GM12878 (cell line): ENCODE data around the gene TCF20. TPM values are rescaled to one million over a fixed set of nuclear protein-coding genes. Genes with fewer than 3 reads are reported as not detected.

Experiments
- ATAC-seq: fragments of 200-7000 bp; cut with Tn5 transposase; 3 replicates; pipeline ENCODE4 v1.9.1; 2020; ENCODE audit warnings: mild to moderate bottlenecking, moderate library complexity
- BruUV-seq: library from RNA; stranded (reverse); fragments of 400-500 nt; replicated peaks from 2 replicates; lab custom pipeline; 2021; lab: Mats Ljungman, UMichigan
- CTCF ChIA-PET: fragments of 300-600 bp; sonication (Branson Sonifier 250); formaldehyde crosslinking; extraction: SDS; loops from one replicate; lab custom pipeline; 2021; ENCODE audit warnings: inconsistent platforms; lab: Yijun Ruan, JAX
- POLR2A ChIA-PET: fragments of 350-600 bp; formaldehyde crosslinking; extraction: SDS; loops from one replicate; lab custom pipeline; 2021; ENCODE audit warnings: inconsistent platforms; lab: Charles Lee
- RAD21 ChIA-PET: fragments of 300-600 bp; sonication (Branson Sonifier 250); formaldehyde crosslinking; loops from one replicate; lab custom pipeline; 2023; ENCODE audit warnings: antibody characterized with exemption; ENCODE audit not compliant: unreplicated experiment; lab: Charles Lee
- SMC1A ChIA-PET: fragments of 300-600 bp; sonication (Branson Sonifier 250); formaldehyde crosslinking; loops from one replicate; lab custom pipeline; 2023; ENCODE audit not compliant: unreplicated experiment, uncharacterized antibody; lab: Charles Lee
- DNase-seq: peaks from one replicate; pipeline ENCODE4 v3.0.0-alpha.2; 2011; ENCODE audit warnings: low read depth, low spot score
- FAIRE-seq: peaks from 3 replicates; lab custom pipeline; 2011; peaks lifted over from hg19 to GRCh38; lab: Jason Lieb, UNC
- H2AFZ ChIP-seq: 2 replicates; pipeline ENCODE4 v1.6.0; 2011; ENCODE audit warnings: low read depth, low read length, control low read depth; ENCODE audit not compliant: control insufficient read depth
- H3K27ac ChIP-seq: 2 replicates; pipeline ENCODE4 v1.5.1; 2011; ENCODE audit warnings: control low read depth; ENCODE audit not compliant: control insufficient read depth, insufficient read depth
- H3K27me3 ChIP-seq, 2 experiments: replicated peaks in 1 of 2; 2 replicates each; pipeline versions ENCODE4 v1.6.0 to v1.6.1; 2011; ENCODE audit warnings: low read length in 1 of 2; ENCODE audit not compliant: control insufficient read depth in 2 of 2, insufficient read depth in 2 of 2
- H3K36me3 ChIP-seq, 2 experiments: 2 replicates each; pipeline ENCODE4 v1.5.1; 2011; ENCODE audit warnings: low read length in 1 of 2; ENCODE audit not compliant: control insufficient read depth in 2 of 2, insufficient read depth in 2 of 2
- H3K4me1 ChIP-seq: 2 replicates; pipeline ENCODE4 v1.6.1; 2011; ENCODE audit warnings: mild to moderate bottlenecking, low read length, moderate library complexity, mixed read lengths; ENCODE audit not compliant: control insufficient read depth, insufficient read depth
- H3K4me2 ChIP-seq: 2 replicates; pipeline ENCODE4 v1.6.0; 2011; ENCODE audit warnings: control low read depth; ENCODE audit not compliant: control insufficient read depth, insufficient read depth
- H3K4me3 ChIP-seq: fragments of 200-600 bp; sonication (generic); 2 replicates; pipeline ENCODE4 v1.5.1; 2016
- H3K79me2 ChIP-seq: 2 replicates; pipeline ENCODE4 v1.6.0; 2011; ENCODE audit warnings: low read length; ENCODE audit not compliant: control insufficient read depth, insufficient read depth
- H3K9ac ChIP-seq: 2 replicates; pipeline ENCODE4 v1.8.0; 2011; ENCODE audit warnings: low read length, control low read depth, mixed read lengths; ENCODE audit not compliant: control insufficient read depth, insufficient read depth
- H3K9me3 ChIP-seq: replicated peaks from 3 replicates; pipeline ENCODE4 v1.5.1; 2011; ENCODE audit warnings: mild to moderate bottlenecking, low read length; ENCODE audit not compliant: control insufficient read depth, insufficient read depth
- H4K20me1 ChIP-seq: 2 replicates; pipeline ENCODE4 v1.6.0; 2011; ENCODE audit not compliant: control insufficient read depth, insufficient read depth
- CREB1 ChIP-seq: IDR thresholded peaks from 2 replicates; pipeline ENCODE4 v1.6.1; 2012; ENCODE audit warnings: low read depth, mild to moderate bottlenecking, inconsistent platforms
- CREM ChIP-seq: IDR thresholded peaks from 2 replicates; pipeline ENCODE4 v1.6.1; 2014; ENCODE audit warnings: antibody characterized with exemption, low read depth
- ETV6 ChIP-seq, 2 experiments: fragments of 450-650 bp in 1 of 2; IDR thresholded peaks in 1 of 2; conservative IDR thresholded peaks in 1 of 2; 2 replicates each; pipeline ENCODE4 v1.6.1; 2014; ENCODE audit warnings: antibody characterized with exemption in 1 of 2, borderline replicate concordance in 1 of 2, low read depth in 1 of 2, mild to moderate bottlenecking in 1 of 2, moderate library complexity in 1 of 2
- IKZF2 ChIP-seq, 2 experiments: fragments of 450-650 bp; IDR thresholded peaks; 2 replicates each; pipeline ENCODE4 v1.6.1; 2017; ENCODE audit warnings: mild to moderate bottlenecking in 2 of 2, moderate library complexity in 2 of 2
- KDM1A ChIP-seq: fragments of 200-600 bp; sonication (generic); IDR thresholded peaks from 2 replicates; pipeline ENCODE4 v1.6.1; 2016; ENCODE audit warnings: borderline replicate concordance
- PAX8 ChIP-seq: fragments of 450-650 bp; IDR thresholded peaks from 2 replicates; pipeline ENCODE4 v1.6.1; 2017; ENCODE audit warnings: mild to moderate bottlenecking, moderate library complexity
- POLR2AphosphoS2 ChIP-seq: IDR thresholded peaks from 2 replicates; pipeline ENCODE4 v1.6.1; 2011; ENCODE audit warnings: low read depth, mild to moderate bottlenecking, low read length, improper control_type of control experiment, moderate library complexity
- RELA ChIP-seq: fragments of 450-650 bp; IDR thresholded peaks from 2 replicates; pipeline ENCODE4 v1.8.0; 2014; ENCODE audit warnings: borderline replicate concordance; ENCODE audit not compliant: partially characterized antibody
- ZNF622 ChIP-seq: fragments of 450-650 bp; IDR thresholded peaks from 2 replicates; pipeline ENCODE4 v1.6.1; 2017; ENCODE audit warnings: mild to moderate bottlenecking, inconsistent platforms
- WGBS: methylation state at CpG from one replicate; pipeline ENCODE4 v1.1.6; 2016; ENCODE audit warnings: low lambda C conversion rate; ENCODE audit not compliant: insufficient replicate concordance, insufficient coverage; ENCODE audit errors: missing lambda C conversion rate; 5-methylcytosine and 5-hydroxymethylcytosine counted together
- in situ Hi-C: fragments of 300-500 bp; cut with MboI; formaldehyde crosslinking; loops from 9 replicates; pipeline ENCODE4 v1.14.3; 2018; ENCODE audit warnings: mixed read lengths
- intact Hi-C: fragments of 100-400 bp; cut with micrococcal nuclease; formaldehyde crosslinking; loops from one replicate; pipeline ENCODE4 v1.14.2; 2022; ENCODE audit not compliant: unreplicated experiment
- polyA plus RNA-seq, 11 experiments: library from polyadenylated mRNA; depleted of rRNA in 4 of 11; unstranded in 6 of 11; stranded (reverse) in 5 of 11; fragments of >200 nt; fragmentation: Nextera tagmentation in 4 of 11; fragmentation: Illumina TruSeq in 1 of 11; extraction: Ambion mirVana in 4 of 11; extraction: Trizol in 1 of 11; gene quantifications; 1 replicate in 1 of 11; 2 replicates in 10 of 11; pipeline versions ENCODE4 v1.2.1 to v1.2.3, GENCODE V29; 2011 to 2016; ENCODE audit warnings: inconsistent platforms in 2 of 11, missing spikeins in 2 of 11, low read depth in 1 of 11
- total RNA-seq, 4 experiments: library from RNA; depleted of rRNA in 3 of 4; stranded (reverse); fragments of >200 nt in 3 of 4; fragmentation: Illumina TruSeq in 1 of 4; extraction: Trizol in 1 of 4; gene quantifications; 2 replicates each; pipeline versions ENCODE4 v1.2.1 to v1.2.3, GENCODE V29; 2013 to 2021
- TF ChIP-seq, protein P1 (sequence below): fragments of 450-650 bp; IDR thresholded peaks from 2 replicates; pipeline ENCODE4 v1.6.1; 2016; ENCODE audit warnings: mild to moderate bottlenecking

Gene TCF20
- total and polyA plus RNA-seq, 10 of the 15 experiments (the other 5 are each of a cell fraction or from before 2014, with no cell fraction given), result 0.64 to 52.9 (median 22.6) TPM

DNA sequence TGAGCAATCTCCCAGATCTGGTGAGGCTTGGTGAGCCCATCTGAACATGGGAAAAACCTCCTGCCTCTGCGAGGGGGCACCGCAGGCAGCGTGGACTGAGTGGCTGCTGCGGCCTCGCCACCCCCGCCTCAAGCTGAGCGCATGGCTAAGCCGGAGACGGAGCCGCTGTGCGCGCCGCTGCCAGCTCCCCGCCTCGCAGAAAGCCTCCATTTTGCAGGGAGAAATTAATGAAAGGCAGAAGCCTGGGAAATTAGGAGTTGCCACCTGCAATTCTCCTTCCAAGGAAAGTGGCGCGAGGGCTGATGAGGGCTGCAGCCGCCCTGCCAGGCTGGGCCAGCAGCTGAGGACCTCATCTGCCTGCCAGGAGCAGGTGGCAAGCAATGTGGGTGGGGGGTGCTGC is 35.6 kb upstream of the TCF20 start:
- intact Hi-C loops, result no loop called here
- Histone ChIP-seq H3K4me2 (no peak overlapping the region), H3K9ac (no peak overlapping the region), H3K27ac (no peak overlapping the region), H3K9me3 (no peaks in the 10 kb centered on the region), H3K79me2 (no peaks in the 10 kb centered on the region), H3K4me1 (peaks cover 4% of the 10 kb centered on the region), H3K36me3 (no peaks in the 10 kb centered on the region), H3K4me3 (no peak overlapping the region), H3K27me3 (no peaks in the 10 kb centered on the region; a peak in 1 of 4 replicates), H2AFZ (no peak overlapping the region), H4K20me1 (no peaks in the 10 kb centered on the region)
- in situ Hi-C loops, result no loop called here
- WGBS, result 55% methylated on average over 17 of the region's 18 CpGs
- ChIA-PET SMC1A (interaction anchor here (1.3 kb wide), 1 partner anchor 87 kb away, joined by 3 read pairs; no protein-coding TSS in a partner anchor), CTCF (no interaction called here), POLR2A (no interaction called here), RAD21 (no interaction called here)
- BruUV-seq, result no TSS peak
- FAIRE-seq, result no peak
- TF ChIP-seq POLR2AphosphoS2 (no peak), CREM (no peak), PAX8 (no peak), IKZF2 (IDR thresholded peaks at IDR 0.05) (no peak), ETV6 (conservative IDR thresholded peaks at IDR 0.05 in 1 of 2, IDR thresholded peaks at IDR 0.05 in 1 of 2; ENCODE audit: borderline replicate concordance in 1 of 2, low read depth in 1 of 2) (no peak), KDM1A (no peak), RELA (no peak), ZNF622 (no peak), CREB1 (no peak)
- TF ChIP-seq, protein P1, sequence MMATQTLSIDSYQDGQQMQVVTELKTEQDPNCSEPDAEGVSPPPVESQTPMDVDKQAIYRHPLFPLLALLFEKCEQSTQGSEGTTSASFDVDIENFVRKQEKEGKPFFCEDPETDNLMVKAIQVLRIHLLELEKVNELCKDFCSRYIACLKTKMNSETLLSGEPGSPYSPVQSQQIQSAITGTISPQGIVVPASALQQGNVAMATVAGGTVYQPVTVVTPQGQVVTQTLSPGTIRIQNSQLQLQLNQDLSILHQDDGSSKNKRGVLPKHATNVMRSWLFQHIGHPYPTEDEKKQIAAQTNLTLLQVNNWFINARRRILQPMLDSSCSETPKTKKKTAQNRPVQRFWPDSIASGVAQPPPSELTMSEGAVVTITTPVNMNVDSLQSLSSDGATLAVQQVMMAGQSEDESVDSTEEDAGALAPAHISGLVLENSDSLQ, result no peak
- no peak for DNase-seq
- no peak for ATAC-seq
